ENCODE measurements around the gene TRAF3IP3. TPM values are rescaled to one million over a fixed set of nuclear protein-coding genes. Genes with fewer than 3 reads are reported as not detected.
A peak's percentile ranks its signal among the peaks of the same experiment; 100 is the strongest.

Gene TRAF3IP3
- total RNA-seq, 1 experiment from 2014 or later: not detected

DNA sequence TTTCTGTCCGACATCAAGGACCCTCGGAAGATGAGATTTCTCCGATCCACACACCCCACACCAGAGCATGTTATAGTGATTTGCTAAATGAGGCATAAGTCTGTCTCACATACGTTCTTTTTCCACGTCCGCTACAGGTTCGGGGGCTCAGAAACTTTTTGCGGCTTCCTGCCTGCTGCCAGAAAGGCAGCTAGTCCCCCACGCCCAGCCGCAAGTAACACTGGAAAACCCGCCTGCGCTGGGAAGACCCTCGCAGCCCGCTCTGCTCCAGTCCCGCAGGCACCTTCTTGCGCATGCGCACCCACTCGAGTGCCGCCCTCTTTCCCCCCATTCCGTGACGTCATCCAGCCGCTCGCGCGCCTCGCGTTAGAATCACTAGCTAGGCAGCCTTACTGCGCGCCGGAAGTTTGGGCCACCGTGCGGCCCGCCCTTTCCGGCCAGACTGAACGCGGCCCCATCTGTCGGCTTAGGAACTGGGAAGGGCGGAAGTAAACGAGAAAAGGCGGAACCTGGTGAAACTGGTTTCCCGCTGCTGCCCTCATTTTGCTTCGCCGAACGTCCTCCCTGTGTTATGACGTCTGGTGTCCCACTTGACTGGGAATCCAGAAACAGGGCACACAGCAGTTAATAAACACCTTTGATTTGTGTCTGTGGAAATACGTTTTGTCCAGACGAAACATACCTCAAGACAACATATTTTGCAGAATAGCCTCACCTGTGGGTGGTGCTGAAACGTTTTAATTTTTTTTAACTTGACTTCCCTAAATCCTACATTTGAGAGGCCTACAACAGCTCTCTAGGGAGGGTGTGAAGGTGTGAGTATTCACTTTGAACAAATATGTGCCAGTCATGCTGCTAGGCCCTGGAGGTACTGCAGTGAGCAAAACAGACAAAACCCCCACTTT is 28.7 kb downstream of the TRAF3IP3 start, which contains the start of gene C1orf74:
Gene C1orf74 (minus strand): TSS at position 295 of the 905 bp plus-strand sequence. CDS start 925 bp downstream, outside the sequence.
- Histone ChIP-seq H3K27ac (ENCODE audit: insufficient read length, low read depth, low read length) (peak within 1 kb of the TSS; percentile 88), H3T11ph (ENCODE audit: low read length) (no peak within 1 kb of the TSS)
- TF ChIP-seq, protein P1, sequence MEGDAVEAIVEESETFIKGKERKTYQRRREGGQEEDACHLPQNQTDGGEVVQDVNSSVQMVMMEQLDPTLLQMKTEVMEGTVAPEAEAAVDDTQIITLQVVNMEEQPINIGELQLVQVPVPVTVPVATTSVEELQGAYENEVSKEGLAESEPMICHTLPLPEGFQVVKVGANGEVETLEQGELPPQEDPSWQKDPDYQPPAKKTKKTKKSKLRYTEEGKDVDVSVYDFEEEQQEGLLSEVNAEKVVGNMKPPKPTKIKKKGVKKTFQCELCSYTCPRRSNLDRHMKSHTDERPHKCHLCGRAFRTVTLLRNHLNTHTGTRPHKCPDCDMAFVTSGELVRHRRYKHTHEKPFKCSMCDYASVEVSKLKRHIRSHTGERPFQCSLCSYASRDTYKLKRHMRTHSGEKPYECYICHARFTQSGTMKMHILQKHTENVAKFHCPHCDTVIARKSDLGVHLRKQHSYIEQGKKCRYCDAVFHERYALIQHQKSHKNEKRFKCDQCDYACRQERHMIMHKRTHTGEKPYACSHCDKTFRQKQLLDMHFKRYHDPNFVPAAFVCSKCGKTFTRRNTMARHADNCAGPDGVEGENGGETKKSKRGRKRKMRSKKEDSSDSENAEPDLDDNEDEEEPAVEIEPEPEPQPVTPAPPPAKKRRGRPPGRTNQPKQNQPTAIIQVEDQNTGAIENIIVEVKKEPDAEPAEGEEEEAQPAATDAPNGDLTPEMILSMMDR (conservative IDR thresholded peaks at IDR 0.05): no peak

More for the DNA sequence above, 28.7 kb downstream of the TRAF3IP3 start, which contains the start of gene C1orf74:
- Mint-ChIP-seq H3K36me3 (ENCODE audit: insufficient read depth in 1 of 3, low read depth in 3 of 3) (peaks cover 0 to 41% (median 32%) of the 10 kb centered on the region in 3 experiments; a peak in 5 of 7 replicates), H3K4me3 (peak within 1 kb of the TSS; percentile 90 to 96), H3K27ac (peak within 1 kb of the TSS; percentile 97 to 99 (median 98)), H3K4me1 (peaks cover 10 to 14% of the 10 kb centered on the region in 2 experiments), H3K9me3 (no peaks in the 10 kb centered on the region; a peak in 1 of 5 replicates), H3K27me3 (ENCODE audit: low read depth) (peaks cover 8% of the 10 kb centered on the region)
- Histone ChIP-seq H2AK5ac (ENCODE audit: insufficient read length, low read length) (no peak within 1 kb of the TSS), H3K27me3 (ENCODE audit: insufficient read depth, low read length) (no peaks in the 10 kb centered on the region), H2BK15ac (ENCODE audit: low read depth, low read length) (no peak within 1 kb of the TSS), H2AFZ (ENCODE audit: low read length) (peak within 1 kb of the TSS; percentile 85), H3K18ac (ENCODE audit: insufficient read length, low read depth, low read length) (peak within 1 kb of the TSS; percentile 92), H3K4ac (ENCODE audit: low read depth, low read length) (no peak within 1 kb of the TSS; the same call in 1 of the 2 replicates), H4K20me1 (ENCODE audit: control insufficient read depth, insufficient read depth, insufficient read length) (no peaks in the 10 kb centered on the region), H3K4me1 (ENCODE audit: insufficient read depth, low read length) (no peaks in the 10 kb centered on the region), H2BK120ac (ENCODE audit: low read depth, low read length, poor library complexity, severe bottlenecking) (no peak within 1 kb of the TSS), H3K79me2 (ENCODE audit: insufficient read depth, low read length) (no peaks in the 10 kb centered on the region; the same call in 1 of the 2 replicates), H4K5ac (ENCODE audit: insufficient read length, low read depth, low read length) (peak within 1 kb of the TSS; percentile 90), H3K9me3 (ENCODE audit: control insufficient read depth, low read depth, low read length) (no peaks in the 10 kb centered on the region), H3K4me2 (ENCODE audit: insufficient read depth, insufficient read length, low read length) (peak within 1 kb of the TSS; percentile 80), H4K91ac (ENCODE audit: insufficient read length, low read depth, low read length) (no peak within 1 kb of the TSS), H2BK20ac (ENCODE audit: low read depth, low read length, poor library complexity, severe bottlenecking) (no peak within 1 kb of the TSS), H3K56ac (ENCODE audit: insufficient read length, low read depth, low read length) (no peak within 1 kb of the TSS), H2BK5ac (ENCODE audit: insufficient read length, low read length) (no peak within 1 kb of the TSS), H3K23ac (ENCODE audit: insufficient read length, low read depth, low read length) (no peak within 1 kb of the TSS), H3K14ac (ENCODE audit: insufficient read depth, low read length) (peak within 1 kb of the TSS; percentile 91), H4K8ac (replicated peaks; ENCODE audit: insufficient read length, low read depth, low read length) (no peak within 1 kb of the TSS), H3K23me2 (ENCODE audit: insufficient read length, low read depth, low read length, poor library complexity, severe bottlenecking) (no peaks in the 10 kb centered on the region), H2BK12ac (ENCODE audit: insufficient read length, low read depth, low read length) (peak within 1 kb of the TSS; percentile 8), H3K9ac (ENCODE audit: extremely low read depth, insufficient read length, low read length) (peak within 1 kb of the TSS; percentile 82), H3K79me1 (ENCODE audit: insufficient read depth, low read depth, low read length, poor library complexity, severe bottlenecking) (no peaks in the 10 kb centered on the region)
- peak; percentile 99 for DNase-seq
- no CpG with 5 or more reads among the region's 48 CpGs for WGBS (ENCODE audit: extremely low coverage, insufficient read length, low lambda C conversion rate)
